ENCODE results near the gene CSNK1A1L.

DNA sequence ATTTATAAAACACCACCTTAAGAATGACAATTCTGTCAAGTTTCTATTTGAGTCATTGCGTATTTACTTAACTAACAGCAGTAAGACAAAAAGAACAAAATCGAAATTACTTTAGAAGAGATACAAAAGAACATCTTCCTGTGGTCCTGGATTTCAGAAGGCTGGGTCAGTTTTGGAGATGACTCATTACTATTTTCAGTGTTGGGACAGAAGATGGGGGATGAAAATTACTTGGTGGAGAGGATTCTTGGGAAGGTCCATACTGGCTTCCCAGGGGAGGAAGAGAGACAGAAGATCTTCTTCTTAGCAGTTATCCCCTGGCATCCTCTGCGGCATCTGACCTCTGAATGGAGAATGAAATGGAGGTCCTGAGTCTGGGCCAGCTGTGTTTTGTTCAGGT lies 33.5 kb upstream of the CSNK1A1L start:
- TF ChIP-seq, protein P1, sequence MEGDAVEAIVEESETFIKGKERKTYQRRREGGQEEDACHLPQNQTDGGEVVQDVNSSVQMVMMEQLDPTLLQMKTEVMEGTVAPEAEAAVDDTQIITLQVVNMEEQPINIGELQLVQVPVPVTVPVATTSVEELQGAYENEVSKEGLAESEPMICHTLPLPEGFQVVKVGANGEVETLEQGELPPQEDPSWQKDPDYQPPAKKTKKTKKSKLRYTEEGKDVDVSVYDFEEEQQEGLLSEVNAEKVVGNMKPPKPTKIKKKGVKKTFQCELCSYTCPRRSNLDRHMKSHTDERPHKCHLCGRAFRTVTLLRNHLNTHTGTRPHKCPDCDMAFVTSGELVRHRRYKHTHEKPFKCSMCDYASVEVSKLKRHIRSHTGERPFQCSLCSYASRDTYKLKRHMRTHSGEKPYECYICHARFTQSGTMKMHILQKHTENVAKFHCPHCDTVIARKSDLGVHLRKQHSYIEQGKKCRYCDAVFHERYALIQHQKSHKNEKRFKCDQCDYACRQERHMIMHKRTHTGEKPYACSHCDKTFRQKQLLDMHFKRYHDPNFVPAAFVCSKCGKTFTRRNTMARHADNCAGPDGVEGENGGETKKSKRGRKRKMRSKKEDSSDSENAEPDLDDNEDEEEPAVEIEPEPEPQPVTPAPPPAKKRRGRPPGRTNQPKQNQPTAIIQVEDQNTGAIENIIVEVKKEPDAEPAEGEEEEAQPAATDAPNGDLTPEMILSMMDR (IDR thresholded peaks at IDR 0.05; ENCODE audit: low read length), result no peak
- TF ChIP-seq EZH2 (IDR thresholded peaks at IDR 0.05; ENCODE audit: borderline replicate concordance, low read length), result no peak

Data from OCI-LY1 (cell line).